B cell (primary cell): ENCODE data around the gene CDC42BPG.

Experiments used
- EZH2 ChIP-seq: IDR thresholded peaks from 2 replicates; pipeline ENCODE4 v1.6.1; 2012; ENCODE audit warnings: borderline replicate concordance, low read depth, mild to moderate bottlenecking, moderate library complexity, low read length; ENCODE audit not compliant: insufficient read depth, poor library complexity, severe bottlenecking
- TF ChIP-seq, protein P1 (sequence below): fragments of 200-600 bp; IDR thresholded peaks from one replicate; pipeline ENCODE4 v1.8.0; 2022; ENCODE audit warnings: antibody characterized with exemption, mild to moderate bottlenecking

- TF ChIP-seq, protein P1, sequence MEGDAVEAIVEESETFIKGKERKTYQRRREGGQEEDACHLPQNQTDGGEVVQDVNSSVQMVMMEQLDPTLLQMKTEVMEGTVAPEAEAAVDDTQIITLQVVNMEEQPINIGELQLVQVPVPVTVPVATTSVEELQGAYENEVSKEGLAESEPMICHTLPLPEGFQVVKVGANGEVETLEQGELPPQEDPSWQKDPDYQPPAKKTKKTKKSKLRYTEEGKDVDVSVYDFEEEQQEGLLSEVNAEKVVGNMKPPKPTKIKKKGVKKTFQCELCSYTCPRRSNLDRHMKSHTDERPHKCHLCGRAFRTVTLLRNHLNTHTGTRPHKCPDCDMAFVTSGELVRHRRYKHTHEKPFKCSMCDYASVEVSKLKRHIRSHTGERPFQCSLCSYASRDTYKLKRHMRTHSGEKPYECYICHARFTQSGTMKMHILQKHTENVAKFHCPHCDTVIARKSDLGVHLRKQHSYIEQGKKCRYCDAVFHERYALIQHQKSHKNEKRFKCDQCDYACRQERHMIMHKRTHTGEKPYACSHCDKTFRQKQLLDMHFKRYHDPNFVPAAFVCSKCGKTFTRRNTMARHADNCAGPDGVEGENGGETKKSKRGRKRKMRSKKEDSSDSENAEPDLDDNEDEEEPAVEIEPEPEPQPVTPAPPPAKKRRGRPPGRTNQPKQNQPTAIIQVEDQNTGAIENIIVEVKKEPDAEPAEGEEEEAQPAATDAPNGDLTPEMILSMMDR: no peak
- TF ChIP-seq EZH2: no peak
Measured at GRCh38 chr11:64823568-64824119, 20.8 kb downstream of the CDC42BPG start.
